ENCODE data around the gene ZNF70. TPM values are rescaled to one million over a fixed set of nuclear protein-coding genes. Genes with fewer than 3 reads are reported as not detected.

Gene ZNF70
- polyA plus RNA-seq, 1 of the 3 experiments (the other 2 are of a cell fraction), result 0.77 TPM

GRCh38 chr22:23767303-23767672 lies 16.4 kb upstream of the ZNF70 start:
- Histone ChIP-seq H3K9me2 (no peaks in the 10 kb centered on the region), H2AFZ (ENCODE audit: low read depth) (peak overlapping the region; percentile 95; the same call in 1 of the 2 replicates), H4K20me1 (ENCODE audit: insufficient read depth) (no peaks in the 10 kb centered on the region), H3K9ac (peak overlapping the region; percentile 70; the same call in 1 of the 2 replicates), H3K79me2 (ENCODE audit: insufficient read depth) (peaks cover 11% of the 10 kb centered on the region; the same call in 1 of the 2 replicates), H3K4me1 (ENCODE audit: control insufficient read depth in 1 of 2, insufficient read depth in 2 of 2, low read depth in 1 of 2, low read length in 1 of 2) (peaks cover 10 to 14% of the 10 kb centered on the region in 2 experiments; a peak in 3 of 4 replicates), H3K9me3 (no peaks in the 10 kb centered on the region), H3K27ac (ENCODE audit: low read depth in 2 of 2, low read length in 1 of 2) (peak overlapping the region in 1 of 2 experiments; percentile 89; a peak in 1 of 4 replicates), H3K36me3 (replicated peaks in 1 of 2; ENCODE audit: control insufficient read depth in 1 of 2, insufficient read depth in 2 of 2, low read length in 1 of 2) (no peaks in the 10 kb centered on the region), H3K4me2 (peak overlapping the region; percentile 99), H3F3A (replicated peaks; ENCODE audit: insufficient read depth) (peaks cover 6% of the 10 kb centered on the region), H3K27me3 (ENCODE audit: insufficient read depth) (no peaks in the 10 kb centered on the region), H3K4me3 (ENCODE audit: low read depth in 2 of 2, low read length in 1 of 2) (peak overlapping the region; percentile 69)
- 50% methylated on average over 2 of the region's 27 CpGs for WGBS (ENCODE audit: low lambda C conversion rate)
- no peak for DNase-seq
- TF ChIP-seq PBX3 (IDR thresholded peaks at IDR 0.05) (no peak), YY1 (IDR thresholded peaks at IDR 0.05; ENCODE audit: low read depth) (no peak), GATA2 (CRISPR knock-in tag; IDR thresholded peaks at IDR 0.05) (no peak), CHD2 (IDR thresholded peaks at IDR 0.05; ENCODE audit: low read length, partially characterized antibody) (no peak)
- CTCF ChIA-PET, result interaction anchor here (0.7 to 14.9 kb wide), 17 partner anchors 8 to 228 kb away, joined by 3 to 277 read pairs (median 4); partner anchors contain the start of genes IGLL1, SLC2A11 and ZNF70
- POLR2A ChIA-PET, result interaction anchor here (0.8 to 1.4 kb wide), 7 partner anchors 18 to 199 kb away, joined by 3 to 5 read pairs (median 3); partner anchors contain the start of gene SLC2A11

GRCh38 chr22:23764899-23765881 lies 14.3 kb upstream of the ZNF70 start:
- WGBS (ENCODE audit: low lambda C conversion rate), result 95% methylated on average over 7 of the region's 9 CpGs
- H3K9ac ChIP-seq, result no peak overlapping the region
- no peak overlapping the region for H2AFZ ChIP-seq (ENCODE audit: low read depth)
- no peaks in the 10 kb centered on the region for H3F3A ChIP-seq (replicated peaks; ENCODE audit: insufficient read depth)
- H3K9me3 ChIP-seq, result no peaks in the 10 kb centered on the region
- no peak for DNase-seq
- H3K4me3 ChIP-seq (ENCODE audit: low read depth in 2 of 2, low read length in 1 of 2), result no peak overlapping the region
- no peaks in the 10 kb centered on the region for H3K36me3 ChIP-seq (replicated peaks in 1 of 2; ENCODE audit: control insufficient read depth in 1 of 2, insufficient read depth in 2 of 2, low read length in 1 of 2)
- H3K27ac ChIP-seq (ENCODE audit: low read depth in 2 of 2, low read length in 1 of 2), result no peak overlapping the region
- peaks cover 11% of the 10 kb centered on the region; the same call in 1 of the 2 replicates for H3K79me2 ChIP-seq (ENCODE audit: insufficient read depth)
- no peak overlapping the region for H3K4me2 ChIP-seq
- no peaks in the 10 kb centered on the region for H4K20me1 ChIP-seq (ENCODE audit: insufficient read depth)
- no peaks in the 10 kb centered on the region for H3K9me2 ChIP-seq
- H3K4me1 ChIP-seq (ENCODE audit: control insufficient read depth in 1 of 2, insufficient read depth in 2 of 2, low read depth in 1 of 2, low read length in 1 of 2), result peaks cover 7 to 10% of the 10 kb centered on the region in 2 experiments; a peak in 2 of 4 replicates
- POLR2A ChIA-PET, result interaction anchor here (1.1 kb wide), 1 partner anchor 18 kb away, joined by 3 read pairs; no protein-coding TSS in a partner anchor
- no peaks in the 10 kb centered on the region for H3K27me3 ChIP-seq (ENCODE audit: insufficient read depth)
- CTCF ChIA-PET, result interaction anchor here (1.5 to 14.9 kb wide), 3 partner anchors 10 to 83 kb away, joined by 3 to 277 read pairs (median 11); no protein-coding TSS in a partner anchor
- TF ChIP-seq TEAD4 (IDR thresholded peaks at IDR 0.05; ENCODE audit: borderline replicate concordance, insufficient read depth), result no peak
- TF ChIP-seq IRF3 (IDR thresholded peaks at IDR 0.05; ENCODE audit: low read depth, low read length), result no peak
- TF ChIP-seq PBX3 (IDR thresholded peaks at IDR 0.05), result no peak
- TF ChIP-seq RXRA (IDR thresholded peaks at IDR 0.05; ENCODE audit: borderline replicate concordance, low read depth), result no peak
- TF ChIP-seq MXI1 (IDR thresholded peaks at IDR 0.05; ENCODE audit: low read depth, low read length), result no peak
- no peak for TF ChIP-seq POLR2AphosphoS5 (IDR thresholded peaks at IDR 0.05; ENCODE audit: low read depth, low read length)
- no peak for TF ChIP-seq CHD2 (IDR thresholded peaks at IDR 0.05; ENCODE audit: low read length, partially characterized antibody)
- TF ChIP-seq GATA2 (CRISPR knock-in tag; IDR thresholded peaks at IDR 0.05), result no peak
- no peak for TF ChIP-seq RCOR1 (IDR thresholded peaks at IDR 0.05; ENCODE audit: low read length)
- TF ChIP-seq TAF1 (IDR thresholded peaks at IDR 0.05; ENCODE audit: borderline replicate concordance, low read depth, low read length), result no peak
- no peak for TF ChIP-seq EZH2phosphoT487 (IDR thresholded peaks at IDR 0.05; ENCODE audit: borderline replicate concordance, low read depth)
- TF ChIP-seq FOXM1 (IDR thresholded peaks at IDR 0.05; ENCODE audit: low read depth), result no peak
- TF ChIP-seq RFX5 (IDR thresholded peaks at IDR 0.05; ENCODE audit: low read length), result no peak
- TF ChIP-seq RAD21 (IDR thresholded peaks at IDR 0.05; ENCODE audit: low read length), result no peak
- TF ChIP-seq USF2 (IDR thresholded peaks at IDR 0.05; ENCODE audit: borderline replicate concordance, low read depth, low read length), result no peak
- no peak for TF ChIP-seq ELF1 (IDR thresholded peaks at IDR 0.05)
- no peak for TF ChIP-seq MEF2A (IDR thresholded peaks at IDR 0.05; ENCODE audit: borderline replicate concordance, low read depth)
